Kidney tubule cell (primary cell): ENCODE data around the gene ANGPTL2.

Experiments
- DNase-seq: peaks from one replicate; pipeline ENCODE4 v3.0.0-alpha.2; 2018; ENCODE audit warnings: low spot score

Gene ANGPTL2

DNA sequence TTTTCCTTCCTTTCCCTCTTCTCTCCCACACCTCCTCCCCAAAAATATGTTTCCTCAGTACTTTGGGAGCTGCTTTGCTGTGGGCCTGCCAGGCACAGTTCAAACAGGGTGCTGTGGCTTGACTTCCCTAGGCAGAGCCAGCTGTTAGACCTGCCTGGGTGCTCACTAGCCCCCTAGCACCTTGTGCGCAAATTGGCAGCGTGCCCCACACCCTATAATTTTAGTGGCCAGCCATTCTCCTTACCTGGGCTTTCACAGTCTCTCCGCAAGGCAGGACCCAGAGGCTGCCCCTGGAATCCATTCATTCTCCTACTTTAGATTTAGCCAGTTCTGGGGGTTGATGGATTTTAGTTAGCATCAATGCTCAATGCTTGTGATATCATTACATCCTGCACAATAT is 72.3 kb downstream of the ANGPTL2 start:
- DNase-seq: no peak

DNA sequence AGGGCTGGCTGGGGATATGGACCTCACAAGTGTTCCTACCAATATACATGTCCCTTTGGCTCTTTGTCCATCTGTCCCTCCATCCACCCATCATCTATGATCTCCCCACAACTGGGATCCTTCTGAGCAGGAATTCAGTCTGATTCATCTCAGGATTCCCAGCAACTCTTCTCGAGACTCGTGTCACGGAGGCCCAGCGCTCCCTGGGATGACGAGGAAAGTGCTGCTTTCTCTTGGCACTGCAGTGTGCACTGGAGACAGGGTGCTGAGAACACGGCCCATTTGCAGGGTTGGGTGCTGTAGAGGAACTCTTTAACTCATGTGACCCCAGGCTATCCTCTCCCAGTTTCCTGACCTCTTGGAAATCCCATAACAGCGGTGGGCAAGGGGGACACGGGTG is 72.9 kb downstream of the ANGPTL2 start:
- peak; percentile 9 for DNase-seq

DNA sequence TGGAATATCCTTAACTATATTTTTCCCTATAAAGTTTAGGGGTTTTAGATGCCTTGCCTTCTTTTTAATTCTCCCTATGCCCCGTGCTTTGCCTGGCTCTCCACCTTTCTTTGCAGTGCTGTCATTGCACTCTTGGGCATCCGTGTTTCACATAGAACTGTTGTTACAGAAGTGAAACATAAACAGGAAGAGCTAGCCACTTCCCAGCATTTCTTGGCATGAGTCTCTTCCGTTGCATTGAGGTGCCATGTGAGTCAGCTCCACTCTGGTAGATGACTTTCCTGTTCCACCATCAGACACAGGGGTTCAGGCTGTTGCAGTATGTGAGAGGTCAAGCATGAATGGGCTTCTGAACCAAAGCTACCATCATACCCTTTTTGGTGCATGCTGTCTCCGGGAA is 73.4 kb downstream of the ANGPTL2 start:
- peak; percentile 82 for DNase-seq

- DNase-seq: no peak
Observed at GRCh38 chr9:127047971-127048370, 74.5 kb downstream of the ANGPTL2 start.

DNA sequence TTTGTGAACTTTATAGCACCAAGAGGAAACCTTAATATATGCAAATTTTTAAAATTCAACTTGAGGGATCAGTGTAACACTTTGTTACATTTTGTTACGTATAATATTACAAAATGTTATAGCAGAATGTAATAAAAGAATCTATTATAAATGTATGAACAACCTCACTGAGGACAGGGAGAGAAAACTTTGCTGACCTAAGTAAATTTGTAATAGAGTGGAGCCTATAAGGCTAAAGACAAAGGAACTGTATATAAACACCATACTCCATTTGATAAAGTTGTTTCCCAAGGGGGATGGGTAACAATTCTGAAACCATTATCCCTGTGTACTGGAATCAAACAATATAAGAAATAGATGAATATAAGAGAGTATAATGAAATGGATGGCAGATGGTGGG is 77.3 kb downstream of the ANGPTL2 start:
- no peak for DNase-seq

GRCh38 chr9:127039492-127039891 is 82.9 kb downstream of the ANGPTL2 start:
- DNase-seq: no peak

DNA sequence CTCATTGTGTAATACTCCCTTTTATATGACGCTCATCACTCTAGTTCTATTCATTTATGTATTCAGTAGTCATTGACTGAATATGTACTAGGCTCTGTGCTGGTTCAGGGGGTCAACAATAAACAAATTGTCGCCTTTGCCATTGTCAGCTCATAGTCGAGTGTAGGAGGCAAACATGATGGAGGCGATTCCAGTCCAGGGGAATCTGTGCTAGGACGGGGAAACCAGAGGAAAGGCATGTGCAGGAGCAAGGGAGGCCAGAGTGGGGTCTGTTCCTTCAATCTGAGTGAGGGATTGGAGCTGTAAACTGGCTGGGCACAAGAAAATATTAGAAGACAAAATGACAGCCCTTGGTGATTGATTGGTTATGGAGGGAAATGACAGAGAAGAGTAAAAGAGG is 83.9 kb downstream of the ANGPTL2 start:
- no peak for DNase-seq
